AG09319 (cell line): Measurements from ENCODE around the gene POFUT1.
"Not testable (repeated sequence)": the region's sequence is repeated elsewhere in the genome, so short reads cannot be mapped to it uniquely, and the experiment has no call there.

ENCODE experiments used
- DNase-seq: peaks from one replicate; pipeline ENCODE4 v3.0.0-alpha.2; 2010; ENCODE audit warnings: low read depth; ENCODE audit errors: extremely low read depth
- CTCF ChIP-seq: IDR thresholded peaks from 2 replicates; pipeline ENCODE4 v1.5.1; 2011; ENCODE audit warnings: low read depth, mild to moderate bottlenecking, inconsistent platforms, low read length, moderate library complexity

Gene POFUT1

GRCh38 chr20:32189691-32190615 lies 17.7 kb upstream of the POFUT1 start:
- no peak for DNase-seq

GRCh38 chr20:32190616-32191415 lies 16.9 kb upstream of the POFUT1 start:
- no peak for DNase-seq
- no peak for TF ChIP-seq CTCF

More at GRCh38 chr20:32189691-32190615, 17.7 kb upstream of the POFUT1 start:
- no peak; the same call in 1 of the 2 replicates for TF ChIP-seq CTCF

GRCh38 chr20:32191422-32191821 lies 16.3 kb upstream of the POFUT1 start:
- DNase-seq, result no peak
- TF ChIP-seq CTCF, result no peak

- TF ChIP-seq CTCF, result no peak
- DNase-seq, result no peak
Measured at GRCh38 chr20:32191873-32192272, 15.8 kb upstream of the POFUT1 start.

GRCh38 chr20:32192698-32193097 lies 15.0 kb upstream of the POFUT1 start:
- DNase-seq, result no peak
- no peak for TF ChIP-seq CTCF

- not testable (repeated sequence) for DNase-seq
Measured at GRCh38 chr20:32193336-32193735, 14.3 kb upstream of the POFUT1 start.

GRCh38 chr20:32193996-32194395 lies 13.7 kb upstream of the POFUT1 start:
- TF ChIP-seq CTCF, result no peak
- DNase-seq, result no peak
